DOHH2 (cell line): ENCODE data around the gene SLC8A1.

Source experiments
- EZH2phosphoT487 ChIP-seq: fragments of 200-600 bp; sonication (generic); IDR thresholded peaks from 2 replicates; pipeline ENCODE4 v1.6.1; 2017; ENCODE audit warnings: borderline replicate concordance, mild to moderate bottlenecking, antibody characterized with exemption, low read length, moderate library complexity, mixed read lengths
- TF ChIP-seq, protein P1 (sequence below): fragments of 200-600 bp; sonication (generic); IDR thresholded peaks from one replicate; pipeline ENCODE4 v1.5.1; 2014; ENCODE audit warnings: antibody characterized with exemption, mild to moderate bottlenecking, low read depth, low read length; ENCODE audit not compliant: poor library complexity, severe bottlenecking

DNA sequence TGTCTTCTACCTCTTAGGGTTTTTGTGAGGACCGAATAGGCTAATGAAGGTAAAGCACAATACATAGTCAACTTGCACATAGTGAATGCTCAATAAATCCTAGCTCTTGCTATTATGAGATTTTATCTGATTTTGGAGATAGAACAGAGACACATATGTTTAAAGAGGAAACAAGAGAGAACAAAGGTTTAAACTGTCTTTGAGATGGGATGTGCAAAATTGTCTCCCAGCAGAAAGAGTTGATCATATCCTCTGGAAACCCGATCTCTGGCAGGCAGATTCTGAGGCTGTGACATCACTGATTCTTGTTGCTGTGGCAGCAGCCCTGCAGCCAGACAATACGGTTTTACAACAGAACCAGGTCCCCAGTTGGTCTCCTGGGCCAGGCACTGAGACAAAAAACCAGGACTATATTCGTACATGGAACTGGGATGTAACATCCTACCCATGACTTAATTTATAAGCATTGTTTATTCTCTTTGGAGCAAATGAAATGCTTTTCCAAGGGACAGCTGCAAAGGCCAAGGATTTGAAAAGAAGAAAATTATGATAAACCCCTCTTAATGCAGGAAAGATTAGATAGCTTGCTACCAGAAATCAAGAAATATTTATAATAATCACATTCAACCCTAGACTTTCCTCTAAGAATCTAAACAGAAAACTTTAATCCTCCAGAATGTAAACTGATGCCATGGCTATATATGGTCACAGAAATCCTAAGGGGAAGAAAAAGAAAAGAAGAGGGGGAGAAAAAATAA, 80.2 kb downstream of the SLC8A1 start:
- TF ChIP-seq, protein P1, sequence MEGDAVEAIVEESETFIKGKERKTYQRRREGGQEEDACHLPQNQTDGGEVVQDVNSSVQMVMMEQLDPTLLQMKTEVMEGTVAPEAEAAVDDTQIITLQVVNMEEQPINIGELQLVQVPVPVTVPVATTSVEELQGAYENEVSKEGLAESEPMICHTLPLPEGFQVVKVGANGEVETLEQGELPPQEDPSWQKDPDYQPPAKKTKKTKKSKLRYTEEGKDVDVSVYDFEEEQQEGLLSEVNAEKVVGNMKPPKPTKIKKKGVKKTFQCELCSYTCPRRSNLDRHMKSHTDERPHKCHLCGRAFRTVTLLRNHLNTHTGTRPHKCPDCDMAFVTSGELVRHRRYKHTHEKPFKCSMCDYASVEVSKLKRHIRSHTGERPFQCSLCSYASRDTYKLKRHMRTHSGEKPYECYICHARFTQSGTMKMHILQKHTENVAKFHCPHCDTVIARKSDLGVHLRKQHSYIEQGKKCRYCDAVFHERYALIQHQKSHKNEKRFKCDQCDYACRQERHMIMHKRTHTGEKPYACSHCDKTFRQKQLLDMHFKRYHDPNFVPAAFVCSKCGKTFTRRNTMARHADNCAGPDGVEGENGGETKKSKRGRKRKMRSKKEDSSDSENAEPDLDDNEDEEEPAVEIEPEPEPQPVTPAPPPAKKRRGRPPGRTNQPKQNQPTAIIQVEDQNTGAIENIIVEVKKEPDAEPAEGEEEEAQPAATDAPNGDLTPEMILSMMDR: no peak
- TF ChIP-seq EZH2phosphoT487: no peak
